GM10266 (cell line): Measurements from ENCODE around the gene ANTXR2.

ENCODE experiments used
- DNase-seq: peaks from one replicate; pipeline ENCODE4 v3.0.0; 2012; ENCODE audit errors: extremely low spot score
- CTCF ChIP-seq: IDR thresholded peaks from 2 replicates; pipeline ENCODE4 v1.5.1; 2012; ENCODE audit warnings: mild to moderate bottlenecking, low read depth; ENCODE audit not compliant: control insufficient read depth, insufficient read depth; ENCODE audit errors: missing control alignments

ANTXR2 gene

GRCh38 chr4:79874197-79874596 is 198.8 kb downstream of the ANTXR2 start:
- no peak for TF ChIP-seq CTCF
- DNase-seq: no peak

- no peak for DNase-seq
- no peak for TF ChIP-seq CTCF
Observed at GRCh38 chr4:79872738-79873137, 200.3 kb downstream of the ANTXR2 start.

- TF ChIP-seq CTCF: no peak
- DNase-seq: no peak
Observed at GRCh38 chr4:79871961-79872360, 201.1 kb downstream of the ANTXR2 start.

GRCh38 chr4:79869597-79870237 is 203.3 kb downstream of the ANTXR2 start:
- DNase-seq: no peak
- no peak for TF ChIP-seq CTCF

- no peak for DNase-seq
- TF ChIP-seq CTCF: no peak
Observed at GRCh38 chr4:79865201-79865597, 207.8 kb downstream of the ANTXR2 start.

GRCh38 chr4:79864500-79865200 is 208.4 kb downstream of the ANTXR2 start:
- TF ChIP-seq CTCF: no peak
- no peak for DNase-seq

GRCh38 chr4:79863333-79863732 is 209.7 kb downstream of the ANTXR2 start:
- no peak for DNase-seq
- TF ChIP-seq CTCF: no peak
